ENCODE data around the gene POLR3K.

Gene POLR3K

GRCh38 chr16:78444-79150, 25.2 kb upstream of the POLR3K start:
- DNase-seq, result no peak

- peak; percentile 50 for DNase-seq
Measured at GRCh38 chr16:77807-78443, 24.5 kb upstream of the POLR3K start, which contains the start of gene MPG. Gene MPG (plus strand): TSS chr16:78225. CDS start chr16:78310, 85 bp downstream.

- no peak for DNase-seq
Measured at GRCh38 chr16:77273-77806, 23.9 kb upstream of the POLR3K start.

- DNase-seq, result no peak
Measured at GRCh38 chr16:76535-77272, 23.3 kb upstream of the POLR3K start.

- DNase-seq, result no peak
Measured at GRCh38 chr16:75580-76501, 22.4 kb upstream of the POLR3K start.

GRCh38 chr16:74747-75334, 21.4 kb upstream of the POLR3K start:
- no peak for DNase-seq

GRCh38 chr16:74051-74746, 20.8 kb upstream of the POLR3K start:
- no peak for DNase-seq

- no peak for DNase-seq
Measured at GRCh38 chr16:72561-73548, 19.4 kb upstream of the POLR3K start, which contains the start of gene RHBDF1. Gene RHBDF1 (minus strand): TSS chr16:72631. CDS start chr16:65015, 7,616 bp downstream.

- DNase-seq, result no peak
Measured at GRCh38 chr16:71540-72401, 18.4 kb upstream of the POLR3K start.

- DNase-seq, result no peak
Measured at GRCh38 chr16:71210-71539, 17.8 kb upstream of the POLR3K start.

GRCh38 chr16:69181-69580, 15.8 kb upstream of the POLR3K start:
- no peak for DNase-seq

- no peak for DNase-seq
Measured at GRCh38 chr16:67884-68789, 14.7 kb upstream of the POLR3K start.

GRCh38 chr16:67183-67791, 13.9 kb upstream of the POLR3K start:
- DNase-seq, result no peak

GRCh38 chr16:66309-67182, 13.1 kb upstream of the POLR3K start:
- no peak for DNase-seq

- peak; percentile 32 for DNase-seq
Measured at GRCh38 chr16:65745-66144, 12.3 kb upstream of the POLR3K start.

GRCh38 chr16:64914-65255, 11.5 kb upstream of the POLR3K start:
- no peak for DNase-seq
